PFSK-1 (cell line): Measurements from ENCODE around the gene DISC1.

Experiments used
- FOXP2 ChIP-seq: optimal IDR thresholded peaks from 2 replicates; pipeline ENCODE3; 2011; ENCODE audit warnings: borderline replicate concordance, control low read depth, inconsistent platforms; ENCODE audit not compliant: insufficient read depth; ENCODE audit errors: extremely low read length, extremely low read depth
- POLR2AphosphoS5 ChIP-seq: IDR thresholded peaks from 2 replicates; pipeline ENCODE4 v1.6.1; 2012; ENCODE audit warnings: low read depth, mild to moderate bottlenecking, control low read depth, low read length, moderate library complexity
- SIN3A ChIP-seq: IDR thresholded peaks from 2 replicates; pipeline ENCODE4 v1.6.1; 2012; ENCODE audit warnings: mild to moderate bottlenecking, low read length, moderate library complexity, borderline replicate concordance; ENCODE audit not compliant: insufficient read depth
- TAF1 ChIP-seq: IDR thresholded peaks from 2 replicates; pipeline ENCODE4 v1.6.1; 2012; ENCODE audit warnings: low read length, control low read depth, borderline replicate concordance; ENCODE audit not compliant: insufficient read depth
- TF ChIP-seq, protein P1 (sequence below), 2 experiments: IDR thresholded peaks; 2 replicates each; pipeline versions ENCODE4 v1.6.1 to v1.8.0; 2011 to 2012; ENCODE audit warnings: low read depth in 2 of 2, low read length in 2 of 2, control low read depth in 1 of 2, inconsistent platforms in 1 of 2, mild to moderate bottlenecking in 1 of 2, moderate library complexity in 1 of 2; ENCODE audit not compliant: insufficient read depth in 1 of 2

DISC1 gene

DNA sequence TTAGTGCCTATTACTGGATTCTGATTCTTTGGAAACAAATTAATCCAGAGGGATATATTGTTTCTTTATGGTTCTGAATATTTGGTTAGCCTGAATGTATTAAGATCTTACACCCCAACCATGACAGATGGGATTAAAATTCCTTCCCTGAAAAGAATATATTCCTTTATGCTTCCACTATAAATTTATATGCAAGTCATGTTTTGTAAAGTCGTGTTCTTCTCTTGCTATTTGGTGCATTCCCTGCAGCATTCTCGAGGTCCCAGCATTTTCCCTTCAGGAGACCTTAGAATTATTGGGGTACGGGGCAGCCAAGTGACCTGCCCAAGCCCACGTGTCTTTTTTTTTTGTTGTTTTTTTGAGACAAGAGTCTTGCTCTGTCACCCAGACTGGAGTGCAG lies 62.4 kb downstream of the DISC1 start:
- no peak for TF ChIP-seq POLR2AphosphoS5
- TF ChIP-seq TAF1: no peak
- no peak for TF ChIP-seq FOXP2
- TF ChIP-seq SIN3A: no peak
- TF ChIP-seq, protein P1, sequence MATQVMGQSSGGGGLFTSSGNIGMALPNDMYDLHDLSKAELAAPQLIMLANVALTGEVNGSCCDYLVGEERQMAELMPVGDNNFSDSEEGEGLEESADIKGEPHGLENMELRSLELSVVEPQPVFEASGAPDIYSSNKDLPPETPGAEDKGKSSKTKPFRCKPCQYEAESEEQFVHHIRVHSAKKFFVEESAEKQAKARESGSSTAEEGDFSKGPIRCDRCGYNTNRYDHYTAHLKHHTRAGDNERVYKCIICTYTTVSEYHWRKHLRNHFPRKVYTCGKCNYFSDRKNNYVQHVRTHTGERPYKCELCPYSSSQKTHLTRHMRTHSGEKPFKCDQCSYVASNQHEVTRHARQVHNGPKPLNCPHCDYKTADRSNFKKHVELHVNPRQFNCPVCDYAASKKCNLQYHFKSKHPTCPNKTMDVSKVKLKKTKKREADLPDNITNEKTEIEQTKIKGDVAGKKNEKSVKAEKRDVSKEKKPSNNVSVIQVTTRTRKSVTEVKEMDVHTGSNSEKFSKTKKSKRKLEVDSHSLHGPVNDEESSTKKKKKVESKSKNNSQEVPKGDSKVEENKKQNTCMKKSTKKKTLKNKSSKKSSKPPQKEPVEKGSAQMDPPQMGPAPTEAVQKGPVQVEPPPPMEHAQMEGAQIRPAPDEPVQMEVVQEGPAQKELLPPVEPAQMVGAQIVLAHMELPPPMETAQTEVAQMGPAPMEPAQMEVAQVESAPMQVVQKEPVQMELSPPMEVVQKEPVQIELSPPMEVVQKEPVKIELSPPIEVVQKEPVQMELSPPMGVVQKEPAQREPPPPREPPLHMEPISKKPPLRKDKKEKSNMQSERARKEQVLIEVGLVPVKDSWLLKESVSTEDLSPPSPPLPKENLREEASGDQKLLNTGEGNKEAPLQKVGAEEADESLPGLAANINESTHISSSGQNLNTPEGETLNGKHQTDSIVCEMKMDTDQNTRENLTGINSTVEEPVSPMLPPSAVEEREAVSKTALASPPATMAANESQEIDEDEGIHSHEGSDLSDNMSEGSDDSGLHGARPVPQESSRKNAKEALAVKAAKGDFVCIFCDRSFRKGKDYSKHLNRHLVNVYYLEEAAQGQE (IDR thresholded peaks at IDR 0.05; ENCODE audit: insufficient read depth in 1 of 2, low read depth in 2 of 2, low read length in 2 of 2): no peak

DNA sequence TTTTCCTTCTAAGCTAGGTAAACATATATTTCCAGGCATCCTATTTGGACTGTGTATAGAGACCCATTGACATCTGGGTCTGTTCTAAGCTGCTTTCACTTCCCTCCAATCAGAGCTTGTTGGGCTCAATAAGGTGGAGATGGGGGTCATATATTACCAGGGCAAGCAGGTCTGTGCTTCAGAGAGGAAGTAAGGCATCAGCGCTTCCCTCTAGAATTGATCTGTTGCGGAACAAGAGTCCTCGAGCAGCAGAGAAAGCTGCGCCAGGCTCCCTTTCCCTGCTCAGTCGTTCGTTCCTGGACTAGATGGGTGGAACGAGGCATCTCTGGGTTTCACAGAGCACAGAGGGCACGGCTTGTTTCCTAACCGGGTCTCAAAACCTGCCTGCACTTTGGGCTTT lies 63.5 kb downstream of the DISC1 start:
- TF ChIP-seq FOXP2 (no peak), SIN3A (no peak), POLR2AphosphoS5 (no peak), TAF1 (no peak)
- TF ChIP-seq, protein P1 (IDR thresholded peaks at IDR 0.05; ENCODE audit: insufficient read depth in 1 of 2, low read depth in 2 of 2, low read length in 2 of 2): no peak

DNA sequence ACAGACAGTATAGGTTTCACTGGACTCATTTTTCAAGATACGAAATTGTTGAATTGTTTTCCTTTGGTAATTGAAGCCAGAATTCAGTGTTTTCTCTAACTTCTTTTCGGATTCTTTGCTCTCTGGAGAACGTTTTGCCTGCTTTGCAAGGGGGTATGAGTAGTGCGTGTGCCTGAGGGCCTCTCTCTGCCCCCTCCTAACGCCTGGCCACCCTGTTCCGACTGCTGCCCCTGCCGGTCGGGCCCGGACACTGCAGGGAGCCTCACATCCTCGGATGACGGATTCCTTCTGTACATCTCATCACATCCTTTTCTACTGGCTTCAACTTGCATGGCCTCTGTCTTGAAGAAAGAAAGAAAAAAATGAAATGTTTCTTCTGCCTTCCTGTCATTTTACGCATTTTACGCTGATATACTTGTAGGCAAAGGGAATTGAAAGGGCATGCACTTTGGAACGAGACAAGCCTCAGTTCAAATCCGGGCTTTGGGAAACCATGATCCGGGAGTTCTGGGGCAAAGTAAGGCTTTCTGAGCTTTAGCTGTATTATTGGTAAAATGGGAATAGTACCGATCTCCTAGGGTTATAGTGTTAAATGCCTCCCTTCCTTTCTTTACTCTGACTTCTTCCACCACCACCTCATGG lies 65.1 kb downstream of the DISC1 start:
- TF ChIP-seq SIN3A: no peak
- TF ChIP-seq TAF1: no peak
- no peak for TF ChIP-seq FOXP2
- TF ChIP-seq POLR2AphosphoS5: no peak
- TF ChIP-seq, protein P1 (IDR thresholded peaks at IDR 0.05; ENCODE audit: insufficient read depth in 1 of 2, low read depth in 2 of 2, low read length in 2 of 2): no peak

DNA sequence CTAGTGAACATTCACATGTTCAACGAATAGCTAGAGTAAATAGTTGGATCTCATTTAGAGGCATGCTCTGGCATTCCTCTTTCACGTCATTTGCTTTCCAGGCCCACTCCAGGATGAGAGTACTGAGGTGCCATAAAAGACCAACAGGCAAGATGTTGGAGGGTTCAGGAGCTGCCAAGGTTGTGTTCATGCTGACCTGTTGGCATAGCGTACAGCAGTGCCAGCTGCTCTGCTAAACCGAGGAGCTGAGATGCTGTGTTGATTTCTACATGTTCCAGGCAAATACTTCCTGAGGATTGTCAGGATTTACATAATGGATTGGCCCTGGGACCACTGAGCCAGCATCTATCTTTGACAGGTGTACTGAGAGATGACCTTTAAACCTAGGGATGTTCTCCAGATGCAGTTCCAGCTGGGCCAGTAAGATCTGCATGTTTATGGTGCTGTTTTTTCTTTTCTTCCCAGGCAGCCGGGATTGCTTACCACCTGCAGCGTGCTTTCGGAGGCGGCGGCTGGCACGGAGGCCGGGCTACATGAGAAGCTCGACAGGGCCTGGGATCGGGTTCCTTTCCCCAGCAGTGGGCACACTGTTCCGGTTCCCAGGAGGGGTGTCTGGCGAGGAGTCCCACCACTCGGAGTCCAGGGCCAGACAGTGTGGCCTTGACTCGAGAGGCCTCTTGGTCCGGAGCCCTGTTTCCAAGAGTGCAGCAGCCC lies 66.9 kb downstream of the DISC1 start:
- TF ChIP-seq SIN3A (no peak), FOXP2 (no peak), TAF1 (no peak), POLR2AphosphoS5 (no peak)
- TF ChIP-seq, protein P1 (IDR thresholded peaks at IDR 0.05; ENCODE audit: insufficient read depth in 1 of 2, low read depth in 2 of 2, low read length in 2 of 2): no peak
